Measurements from ENCODE around the gene ACTG1.

Gene ACTG1

GRCh38 chr17:81489012-81489997 is 23.3 kb downstream of the ACTG1 start:
- no peaks in the 10 kb centered on the region for H3K9me3 Mint-ChIP-seq
- H3K4me1 Mint-ChIP-seq, result peaks cover 7% of the 10 kb centered on the region

GRCh38 chr17:81488276-81488860 is 24.2 kb downstream of the ACTG1 start:
- H3K36me3 Mint-ChIP-seq, result peaks cover 11% of the 10 kb centered on the region
- no peaks in the 10 kb centered on the region for H3K9me3 Mint-ChIP-seq
- H3K4me1 Mint-ChIP-seq, result peaks cover 7% of the 10 kb centered on the region
- peak overlapping the region; percentile 57 for H3K4me3 Mint-ChIP-seq
- DNase-seq (ENCODE audit: low spot score in 2 of 2), result no peak
- no peak overlapping the region for H3K27ac Mint-ChIP-seq
- ATAC-seq, result peak; percentile 4

More at GRCh38 chr17:81489012-81489997, 23.3 kb downstream of the ACTG1 start:
- ATAC-seq (no peak), DNase-seq (ENCODE audit: low spot score in 2 of 2) (no peak)
- peak overlapping the region; percentile 79 for H3K27ac Mint-ChIP-seq
- peak overlapping the region; percentile 57 for H3K4me3 Mint-ChIP-seq
- peaks cover 11% of the 10 kb centered on the region for H3K36me3 Mint-ChIP-seq

- Mint-ChIP-seq H3K4me1 (peaks cover 11% of the 10 kb centered on the region), H3K9me3 (no peaks in the 10 kb centered on the region)
- ATAC-seq, result peak; percentile 90
These were observed 24.9 kb downstream of the ACTG1 start for GRCh38 chr17:81487487-81488275.

GRCh38 chr17:81487089-81487486 is 25.5 kb downstream of the ACTG1 start:
- Mint-ChIP-seq H3K9me3 (no peaks in the 10 kb centered on the region), H3K36me3 (peaks cover 18% of the 10 kb centered on the region), H3K27ac (no peak overlapping the region), H3K4me1 (peaks cover 14% of the 10 kb centered on the region), H3K4me3 (peak overlapping the region; percentile 57)
- DNase-seq (ENCODE audit: low spot score in 2 of 2) (no peak), ATAC-seq (no peak)

More at GRCh38 chr17:81487487-81488275, 24.9 kb downstream of the ACTG1 start:
- peaks cover 15% of the 10 kb centered on the region for H3K36me3 Mint-ChIP-seq
- peak overlapping the region; percentile 57 for H3K4me3 Mint-ChIP-seq
- peak; percentile 80 to 83 for DNase-seq (ENCODE audit: low spot score in 2 of 2)
- H3K27ac Mint-ChIP-seq, result no peak overlapping the region

- peaks cover 14% of the 10 kb centered on the region for H3K4me1 Mint-ChIP-seq
- peaks cover 23% of the 10 kb centered on the region for H3K36me3 Mint-ChIP-seq
- no peak overlapping the region for H3K4me3 Mint-ChIP-seq
- no peak for DNase-seq (ENCODE audit: low spot score in 2 of 2)
- no peak for ATAC-seq
- H3K9me3 Mint-ChIP-seq, result no peaks in the 10 kb centered on the region
- H3K27ac Mint-ChIP-seq, result no peak overlapping the region
These were observed 26.3 kb downstream of the ACTG1 start for GRCh38 chr17:81486199-81486810.

- H3K9me3 Mint-ChIP-seq, result no peaks in the 10 kb centered on the region
- H3K36me3 Mint-ChIP-seq, result peaks cover 19% of the 10 kb centered on the region
- peaks cover 8% of the 10 kb centered on the region for H3K4me1 Mint-ChIP-seq
- H3K4me3 Mint-ChIP-seq, result peak overlapping the region; percentile 42
- ATAC-seq (peak; percentile 76), DNase-seq (ENCODE audit: low spot score in 2 of 2) (peak; percentile 92 to 98)
- H3K27ac Mint-ChIP-seq, result no peak overlapping the region
These were observed 28.2 kb downstream of the ACTG1 start for GRCh38 chr17:81484195-81484979.

- Mint-ChIP-seq H3K9me3 (no peaks in the 10 kb centered on the region), H3K4me3 (peak overlapping the region; percentile 42), H3K4me1 (peaks cover 8% of the 10 kb centered on the region), H3K36me3 (peaks cover 17% of the 10 kb centered on the region), H3K27ac (no peak overlapping the region)
- no peak for ATAC-seq
- DNase-seq (ENCODE audit: low spot score in 2 of 2), result no peak
These were observed 28.8 kb downstream of the ACTG1 start for GRCh38 chr17:81483862-81484194.

- DNase-seq (ENCODE audit: low spot score in 2 of 2) (no peak), ATAC-seq (no peak)
- Mint-ChIP-seq H3K36me3 (peaks cover 17% of the 10 kb centered on the region), H3K4me1 (peaks cover 8% of the 10 kb centered on the region), H3K4me3 (peak overlapping the region; percentile 42), H3K9me3 (no peaks in the 10 kb centered on the region), H3K27ac (no peak overlapping the region)
These were observed 29.3 kb downstream of the ACTG1 start for GRCh38 chr17:81483085-81483861.

GRCh38 chr17:81482673-81483072 is 29.9 kb downstream of the ACTG1 start:
- DNase-seq (ENCODE audit: low spot score in 2 of 2) (no peak), ATAC-seq (no peak)
- Mint-ChIP-seq H3K27ac (no peak overlapping the region), H3K9me3 (no peaks in the 10 kb centered on the region), H3K36me3 (peaks cover 17% of the 10 kb centered on the region), H3K4me3 (peak overlapping the region; percentile 42), H3K4me1 (peaks cover 8% of the 10 kb centered on the region)

- H3K9me3 Mint-ChIP-seq, result no peaks in the 10 kb centered on the region
- H3K4me1 Mint-ChIP-seq, result peaks cover 8% of the 10 kb centered on the region
- H3K27ac Mint-ChIP-seq, result no peak overlapping the region
- peak overlapping the region; percentile 42 for H3K4me3 Mint-ChIP-seq
- ATAC-seq (no peak), DNase-seq (ENCODE audit: low spot score in 2 of 2) (no peak)
- H3K36me3 Mint-ChIP-seq, result peaks cover 12% of the 10 kb centered on the region
These were observed 30.6 kb downstream of the ACTG1 start for GRCh38 chr17:81481815-81482505.

- DNase-seq (ENCODE audit: low spot score in 2 of 2) (no peak), ATAC-seq (peak; percentile 42)
- Mint-ChIP-seq H3K4me3 (peak overlapping the region; percentile 42), H3K36me3 (peaks cover 11% of the 10 kb centered on the region), H3K9me3 (no peaks in the 10 kb centered on the region), H3K4me1 (peaks cover 8% of the 10 kb centered on the region), H3K27ac (no peak overlapping the region)
These were observed 31.4 kb downstream of the ACTG1 start for GRCh38 chr17:81481073-81481799.

GRCh38 chr17:81480140-81481072 is 32.2 kb downstream of the ACTG1 start:
- DNase-seq (ENCODE audit: low spot score in 2 of 2) (no peak), ATAC-seq (no peak)
- Mint-ChIP-seq H3K4me3 (no peak overlapping the region), H3K27ac (peak overlapping the region; percentile 43), H3K36me3 (peaks cover 11% of the 10 kb centered on the region), H3K4me1 (peaks cover 8% of the 10 kb centered on the region), H3K9me3 (no peaks in the 10 kb centered on the region)
